GM18861 (cell line): ENCODE results near the gene PIP4P1.
A peak's percentile ranks its signal among the peaks of the same experiment; 100 is the strongest.

Source experiments
- ATAC-seq: cut with Tn5 transposase; IDR thresholded peaks from one replicate; pipeline ENCODE4 v1.9.1; 2021; ENCODE audit not compliant: unreplicated experiment

Gene PIP4P1

DNA sequence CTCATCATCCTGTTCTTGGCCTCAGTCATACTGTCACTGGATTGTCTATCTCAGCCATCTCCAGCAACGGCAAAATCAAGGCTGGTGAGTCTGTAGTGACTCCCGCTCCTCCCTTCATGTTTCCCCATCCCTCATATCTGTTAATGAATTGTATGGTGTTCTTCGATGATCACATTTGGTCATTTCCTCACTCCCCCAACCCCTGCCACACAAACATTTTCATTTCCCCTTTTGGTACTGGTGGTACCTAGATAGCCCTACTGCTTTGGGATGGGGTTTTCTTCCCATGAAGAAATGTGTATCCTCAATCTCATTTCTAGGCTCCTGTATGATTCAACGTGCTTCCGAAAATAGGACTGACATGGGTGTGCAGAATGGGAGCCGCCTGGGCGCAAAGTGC is 22.6 kb downstream of the PIP4P1 start:
- ATAC-seq, result no peak

DNA sequence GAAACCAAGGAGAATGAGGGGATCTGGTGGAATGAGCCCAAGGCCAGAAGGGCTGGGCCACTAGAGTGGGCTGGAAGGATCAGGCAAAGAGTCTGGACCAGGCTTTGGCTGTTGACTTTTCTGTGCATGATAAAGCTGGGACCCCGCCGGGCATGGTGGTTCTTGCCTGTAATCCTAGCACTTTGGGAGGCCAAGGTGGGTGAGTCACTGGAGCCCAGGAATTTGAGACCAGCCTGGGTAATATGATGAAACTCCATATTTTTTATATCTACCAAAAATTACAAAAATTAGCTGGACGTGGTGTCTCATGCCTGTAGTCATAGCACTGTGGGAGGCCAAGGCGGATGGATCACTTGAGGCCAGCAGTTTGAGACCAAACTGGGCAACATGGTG is 24.9 kb downstream of the PIP4P1 start:
- ATAC-seq, result no peak

DNA sequence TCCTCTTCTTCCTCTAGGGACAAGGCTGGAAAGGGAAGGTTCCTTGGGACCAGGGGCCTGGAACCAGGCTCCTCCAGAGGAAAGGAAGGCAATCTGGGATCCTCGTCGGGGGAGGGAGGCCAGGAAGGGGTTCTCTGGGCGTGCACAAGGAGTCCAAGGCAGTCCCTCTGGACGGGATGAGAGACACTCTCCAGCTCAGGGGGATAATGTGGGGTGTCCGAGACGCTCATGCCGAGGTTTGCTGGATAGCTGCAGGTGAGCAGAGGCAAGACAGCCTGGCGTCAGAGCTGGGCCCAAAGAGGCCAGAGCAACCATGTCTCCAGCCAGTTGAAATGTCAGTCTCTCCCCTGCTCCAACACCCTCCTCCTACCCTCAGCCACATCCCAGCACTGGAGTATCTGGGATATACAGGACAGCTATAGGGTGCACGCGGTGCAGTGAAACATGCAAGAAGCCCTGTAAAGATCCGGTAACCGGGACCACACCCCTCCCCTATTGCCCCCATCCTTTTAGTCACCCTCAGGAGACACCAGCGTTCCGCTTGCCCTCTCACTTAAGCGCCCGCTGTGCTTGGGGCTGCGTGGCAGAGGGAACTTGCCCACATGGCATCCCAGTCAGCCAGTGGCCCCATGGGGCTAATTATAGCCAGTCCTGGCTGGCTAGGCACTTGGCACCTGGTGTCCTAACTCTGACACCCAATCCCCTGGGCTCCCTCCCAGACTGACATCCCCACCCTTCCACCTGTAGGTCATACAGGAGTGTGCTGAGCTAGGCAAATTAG is 25.5 kb downstream of the PIP4P1 start, which contains the start of gene KLHL33:
KLHL33 (minus strand) TSS at position 585 of the 781 bp plus-strand sequence; CDS start at position 230, 355 bp downstream.
- no peak for ATAC-seq

DNA sequence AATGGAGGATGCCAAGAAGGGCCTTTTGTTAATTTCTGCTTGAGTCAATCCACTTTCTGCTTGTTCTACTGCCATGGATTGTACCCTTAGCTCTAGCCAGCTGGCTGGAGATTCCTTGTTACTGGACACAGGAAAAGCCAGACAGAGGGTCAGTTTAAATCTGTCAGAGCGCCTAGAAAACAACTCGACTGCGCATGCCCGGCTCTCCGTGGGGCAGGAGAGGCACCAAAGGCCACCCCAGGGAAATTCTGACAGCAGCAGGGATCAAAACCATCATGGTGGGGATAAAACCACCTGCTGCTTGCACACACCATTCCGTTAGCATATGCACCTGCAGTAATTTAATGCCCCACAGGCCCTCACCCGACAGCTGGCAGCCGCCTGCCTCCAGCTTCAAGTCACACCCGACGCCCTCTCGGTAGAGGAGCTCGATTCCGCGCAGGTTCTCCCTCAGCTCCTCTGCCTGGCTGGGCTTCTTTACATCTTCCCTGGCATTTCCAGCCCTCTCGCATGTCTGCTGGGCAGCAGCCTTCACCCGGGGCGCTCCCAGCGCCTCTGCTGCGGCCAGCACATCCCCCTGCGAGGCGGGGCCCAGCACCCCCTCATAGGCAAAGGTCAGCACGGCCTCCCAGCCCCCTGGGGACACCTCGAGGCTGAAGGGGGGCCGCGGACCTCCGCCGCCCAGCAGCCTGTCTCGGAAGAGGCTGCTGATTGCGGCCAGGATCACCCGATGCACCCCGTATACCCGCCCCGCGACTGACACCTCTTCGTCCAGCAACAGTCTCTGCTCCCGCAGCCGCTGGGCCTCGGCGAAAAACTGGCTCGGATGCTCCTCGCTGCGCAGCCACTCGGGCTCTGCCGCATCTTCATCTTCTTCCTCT is 26.3 kb downstream of the PIP4P1 start:
- no peak for ATAC-seq

DNA sequence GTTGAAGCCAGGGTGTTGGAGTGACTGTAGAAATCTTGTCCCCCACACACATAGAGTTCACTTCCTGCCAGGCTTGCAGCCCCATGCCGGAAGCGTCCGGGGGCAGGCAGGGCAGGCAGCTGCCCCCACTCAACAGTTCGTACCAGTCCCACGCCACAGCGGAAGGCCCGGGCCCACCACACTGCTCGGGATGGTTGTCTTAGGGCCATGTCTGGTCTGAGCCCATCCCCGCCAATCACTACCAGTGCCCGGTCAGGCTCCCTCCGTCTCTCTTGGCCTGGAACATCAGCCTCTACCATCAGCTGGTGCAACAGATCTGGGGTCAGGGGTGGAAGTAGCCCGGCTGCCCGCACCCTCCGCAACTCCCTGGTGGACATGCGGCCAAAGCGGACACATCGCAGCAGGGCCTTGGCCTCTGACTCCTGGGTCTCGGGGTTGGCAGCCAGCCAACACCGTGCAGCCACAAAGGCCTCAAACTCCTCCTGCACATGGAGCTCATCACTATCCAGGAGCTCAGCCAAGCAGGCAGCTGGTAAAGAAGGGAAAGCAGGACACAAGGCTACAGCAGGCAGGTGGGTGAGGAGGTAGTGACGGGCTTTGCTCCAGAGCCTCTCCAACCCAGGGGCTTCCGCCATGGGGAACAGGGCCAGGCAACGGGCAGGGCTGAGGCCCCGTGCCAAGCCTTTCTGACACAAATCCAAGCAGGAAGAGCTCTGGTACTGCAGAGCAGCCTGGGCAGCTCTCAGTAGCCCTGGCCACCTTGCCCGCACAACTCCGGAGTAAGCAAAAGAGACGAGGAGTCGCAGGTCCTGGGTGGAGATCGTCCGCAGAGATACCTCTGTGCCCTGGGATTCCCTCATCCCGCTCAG is 31.2 kb downstream of the PIP4P1 start:
- no peak for ATAC-seq

DNA sequence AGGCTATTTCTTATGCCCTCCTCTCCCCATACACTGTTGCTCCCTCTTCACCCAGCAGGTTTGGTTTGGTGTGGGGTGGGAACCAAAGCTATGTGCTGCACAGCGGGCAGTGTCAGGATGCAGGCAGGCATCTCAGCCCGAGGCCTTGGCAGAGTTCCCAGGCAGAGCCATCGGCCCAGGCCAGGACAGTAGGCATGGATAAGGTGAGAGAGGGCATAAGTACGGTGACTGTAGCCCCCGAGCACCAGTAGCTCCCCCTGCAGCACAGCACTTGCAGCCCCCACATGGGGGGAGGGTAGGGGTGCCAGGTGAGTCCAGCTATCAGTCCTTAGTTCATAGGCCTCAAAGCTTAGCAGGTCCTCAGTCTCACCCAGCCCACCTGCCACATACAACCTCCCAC is 32.4 kb downstream of the PIP4P1 start:
- ATAC-seq, result no peak

DNA sequence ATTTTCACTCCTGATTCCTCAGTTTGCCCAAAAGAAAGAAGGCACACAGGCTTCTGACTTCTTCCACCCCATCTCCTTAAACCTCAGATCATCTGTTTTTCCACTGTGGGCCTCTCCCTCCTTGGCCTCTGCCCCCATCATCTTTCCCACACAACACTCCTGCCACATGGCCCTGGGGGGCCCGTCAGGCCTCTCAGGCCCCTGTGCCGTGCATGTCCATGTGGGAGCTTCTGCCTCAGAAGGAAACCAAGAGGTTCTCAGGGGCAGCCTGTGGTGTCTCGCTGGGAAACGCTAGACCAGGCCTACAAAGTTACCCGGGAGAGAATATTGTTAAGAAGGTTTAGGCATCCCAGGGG is 33.2 kb downstream of the PIP4P1 start:
- no peak for ATAC-seq

DNA sequence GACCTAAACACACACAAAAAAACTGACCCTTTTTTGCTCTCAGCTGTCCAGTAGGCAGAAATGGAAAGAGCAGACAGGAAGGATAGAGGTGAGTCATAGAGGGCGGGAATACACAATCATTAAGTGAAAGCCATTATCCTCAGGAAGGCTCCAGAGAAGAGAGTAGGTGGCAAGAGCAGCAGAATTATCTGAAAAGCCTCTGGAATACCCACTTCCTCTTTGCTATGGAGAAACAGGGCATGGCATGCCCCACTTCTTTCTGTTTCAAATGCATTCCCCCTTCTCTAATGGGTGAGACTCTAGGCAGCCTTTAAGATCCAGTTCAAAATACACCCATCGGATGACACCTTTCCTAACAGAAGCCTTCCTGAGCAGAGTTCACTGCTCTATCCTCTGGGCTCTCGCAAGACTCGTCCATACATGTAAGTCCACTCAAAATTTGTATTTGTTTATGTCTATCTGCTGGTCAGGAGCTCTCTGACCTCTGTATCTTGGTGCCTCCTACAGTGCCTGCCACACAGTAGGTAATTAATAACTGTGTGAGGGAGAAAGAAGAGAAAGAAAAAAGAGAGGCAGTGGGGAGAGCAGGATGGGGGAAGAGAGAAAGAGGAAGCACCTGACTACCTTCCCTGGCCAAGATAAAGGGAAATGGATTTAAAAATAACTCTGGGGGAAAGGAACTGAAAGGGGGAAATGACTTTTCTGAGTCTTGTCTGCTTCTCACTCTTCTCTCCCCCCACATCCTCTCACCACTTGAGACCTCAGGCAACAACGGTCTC is 33.8 kb downstream of the PIP4P1 start:
- peak; percentile 59 for ATAC-seq

DNA sequence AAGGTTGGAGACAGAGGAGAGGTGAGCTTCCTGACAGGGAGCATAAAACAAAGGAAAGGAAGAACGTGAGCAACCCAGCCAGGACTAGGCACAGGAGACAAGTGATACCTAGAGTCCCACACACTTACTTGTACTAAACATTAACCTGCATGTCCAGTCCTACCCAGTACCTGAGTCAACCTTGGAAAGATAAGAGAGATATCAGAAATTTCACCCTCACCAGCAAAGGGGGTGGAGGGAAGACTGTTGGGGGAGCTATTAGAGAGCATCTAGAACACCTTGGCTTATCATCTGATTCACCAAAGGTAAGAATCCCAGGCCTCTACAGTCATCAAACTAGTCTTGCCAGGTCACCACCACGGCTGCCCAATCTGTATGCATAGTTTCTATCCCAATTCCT is 36.4 kb downstream of the PIP4P1 start:
- no peak for ATAC-seq

DNA sequence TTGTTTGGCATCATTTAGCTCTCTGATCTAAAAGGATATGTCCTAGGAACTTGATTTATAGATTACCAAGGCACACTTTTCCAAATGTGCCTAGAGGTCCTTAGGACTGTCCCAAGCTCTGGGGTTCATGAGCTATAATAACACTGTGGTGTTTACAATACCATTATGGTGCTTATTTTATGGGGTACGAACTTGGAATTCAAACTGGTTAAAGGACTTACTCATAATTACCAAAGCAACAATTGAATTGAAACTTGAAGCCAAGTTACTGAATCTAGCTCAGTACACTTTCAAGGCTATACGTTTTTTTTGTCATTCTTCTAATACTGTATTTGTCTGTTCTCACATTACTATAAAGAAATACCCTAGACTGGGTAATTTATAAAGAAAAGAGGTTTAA is 38.3 kb downstream of the PIP4P1 start:
- no peak for ATAC-seq

DNA sequence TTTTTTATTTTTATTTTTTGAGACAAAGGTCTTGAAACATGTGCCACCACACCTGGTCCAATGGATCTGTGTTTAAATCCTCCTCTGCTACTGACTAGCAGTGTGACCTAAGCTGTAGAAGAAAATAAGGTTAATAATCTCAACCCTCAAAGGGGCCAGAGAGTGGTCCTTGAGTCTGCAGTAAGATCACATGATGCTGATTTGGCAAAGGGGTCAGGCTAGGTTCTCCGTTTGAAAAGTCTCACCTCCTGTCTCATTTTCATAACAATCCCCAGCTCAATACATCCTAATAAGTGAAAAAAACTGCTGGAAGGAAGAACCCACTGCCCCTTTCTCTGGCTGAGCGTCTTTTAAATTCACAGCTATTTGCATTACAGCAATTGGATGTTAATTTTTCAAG is 40.0 kb downstream of the PIP4P1 start:
- ATAC-seq, result no peak

DNA sequence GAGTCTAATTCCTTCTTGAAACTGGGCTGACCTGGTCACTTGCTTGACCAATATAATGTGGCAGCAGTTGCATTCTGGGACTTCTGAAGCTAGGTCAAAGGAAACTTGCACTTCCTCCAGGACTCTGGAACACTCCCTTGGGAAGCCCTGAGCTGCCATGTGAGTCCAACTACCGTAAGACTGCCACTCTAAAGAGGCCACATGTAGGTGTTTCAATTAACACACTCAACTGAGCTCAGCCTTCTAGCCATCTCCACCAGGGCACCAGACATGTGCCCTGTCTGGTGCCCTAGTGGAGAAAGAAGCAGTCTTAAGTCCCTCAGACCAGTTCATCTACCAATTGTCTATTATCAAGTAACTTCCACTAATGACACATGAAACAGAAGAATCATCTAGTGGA is 41.8 kb downstream of the PIP4P1 start:
- no peak for ATAC-seq

DNA sequence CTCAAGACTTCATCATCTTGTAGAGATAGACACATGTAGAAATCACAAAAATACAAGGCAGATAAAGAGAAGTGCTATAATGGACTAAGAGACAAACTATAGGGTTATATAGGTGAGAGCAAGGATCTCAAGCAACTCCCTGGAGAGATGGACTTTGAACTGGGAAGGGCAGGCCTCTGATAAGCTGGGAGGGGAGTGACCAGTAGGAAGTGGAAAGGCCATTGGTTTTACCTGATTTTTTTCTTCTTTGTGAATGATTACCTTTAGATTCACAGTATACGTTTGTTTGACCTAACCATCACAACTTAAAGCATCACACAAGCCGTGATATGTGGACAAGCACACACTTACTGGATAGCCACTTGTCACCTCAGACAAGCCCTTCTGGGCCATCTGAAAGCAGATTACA is 42.7 kb downstream of the PIP4P1 start:
- ATAC-seq, result no peak

DNA sequence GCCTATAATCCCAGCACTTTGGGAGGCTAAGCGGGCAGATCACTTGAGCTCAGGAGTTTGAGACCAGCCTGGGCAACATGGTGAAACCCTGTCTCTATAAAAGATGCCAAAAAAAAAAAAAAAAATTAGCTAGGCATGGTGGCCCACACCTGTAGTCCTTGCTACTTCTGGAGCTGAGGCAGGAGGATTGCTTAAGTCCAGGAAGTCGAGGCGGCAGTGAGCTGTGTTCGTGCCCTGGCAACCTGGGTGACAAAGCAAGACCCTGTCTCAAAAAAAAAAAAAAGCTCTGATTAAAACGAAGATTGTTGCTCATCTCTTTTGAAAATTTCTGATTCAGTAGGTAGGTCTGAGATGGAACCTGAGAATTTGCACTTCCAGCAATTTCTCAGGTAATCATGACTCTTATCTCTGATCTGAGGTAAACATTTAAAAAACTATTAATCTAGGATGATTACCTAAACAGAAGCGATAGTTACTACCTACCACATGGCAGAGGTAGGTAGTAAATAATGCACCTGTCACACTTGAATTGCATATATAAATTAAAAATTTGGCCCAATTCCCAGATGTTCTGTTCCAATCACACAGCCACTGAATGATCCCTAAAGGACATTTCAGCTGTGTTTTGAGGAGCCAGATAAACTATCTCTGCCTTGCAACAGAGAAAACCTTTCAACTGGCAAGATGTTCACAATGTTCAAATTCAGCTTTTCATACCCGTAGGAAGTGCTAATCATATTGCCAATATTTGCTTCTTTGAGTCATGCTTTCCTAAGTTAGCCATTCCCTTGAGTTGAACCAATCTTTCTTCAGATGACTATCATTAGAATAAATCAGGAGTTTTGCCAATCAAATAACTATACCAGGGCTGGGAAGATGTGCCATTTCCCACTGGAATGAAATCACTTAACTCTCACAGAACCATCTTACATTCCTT is 43.7 kb downstream of the PIP4P1 start:
- no peak for ATAC-seq

DNA sequence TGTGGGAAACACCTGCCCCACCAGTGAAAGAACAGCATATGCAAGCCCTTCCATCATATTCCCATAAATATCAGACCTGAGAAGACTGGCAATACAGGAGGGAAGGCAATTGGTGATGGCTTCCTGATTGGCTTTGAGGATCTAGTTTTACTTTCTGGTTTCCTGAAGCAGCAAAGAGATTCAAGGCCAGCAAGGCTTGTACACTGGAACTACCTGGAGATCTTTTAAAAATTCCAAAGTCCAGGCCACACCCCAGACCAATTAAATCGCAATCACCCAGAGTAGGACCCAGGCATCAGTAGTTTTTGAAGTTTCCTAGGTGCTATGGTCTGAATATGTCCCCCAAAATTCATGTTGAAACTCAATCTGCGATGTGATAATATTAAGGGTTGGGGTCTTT is 45.0 kb downstream of the PIP4P1 start:
- no peak for ATAC-seq

DNA sequence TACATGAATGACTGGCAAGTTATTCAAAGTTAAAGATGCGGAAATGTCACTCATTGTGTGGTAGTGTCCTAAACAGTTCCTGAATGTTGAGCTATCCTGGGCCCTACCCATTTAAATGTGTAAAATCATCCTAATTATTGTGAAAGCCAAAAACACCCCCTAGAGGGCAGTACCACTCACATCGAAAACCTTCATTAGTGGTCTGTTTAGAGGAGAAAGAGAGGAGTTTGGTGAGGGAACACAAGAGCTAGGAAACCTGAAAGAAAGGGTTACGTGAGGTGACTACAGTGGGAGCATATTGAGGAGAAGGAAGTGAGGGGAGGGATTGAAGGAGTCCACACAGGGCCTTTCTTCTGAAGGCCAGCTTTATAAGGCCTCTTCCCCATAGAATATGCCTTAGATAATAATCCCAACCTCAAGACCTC is 45.4 kb downstream of the PIP4P1 start:
- ATAC-seq, result peak; percentile 39

DNA sequence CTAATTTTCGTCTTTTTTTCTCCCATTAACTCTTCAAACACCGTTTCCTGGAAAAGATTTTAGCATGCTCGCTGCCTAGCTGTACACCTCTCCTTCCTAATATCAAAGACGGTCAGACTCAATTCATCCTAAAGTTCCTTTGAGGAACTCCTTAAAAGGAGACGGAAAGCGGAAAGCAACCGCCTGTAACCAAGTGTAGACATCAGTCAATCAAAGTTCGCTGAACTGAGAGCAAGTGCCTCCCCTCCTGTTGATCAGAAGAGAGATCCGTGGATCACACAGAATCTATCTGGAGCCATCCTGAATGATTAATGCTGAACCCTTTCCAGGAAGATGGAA is 47.5 kb downstream of the PIP4P1 start:
- ATAC-seq, result peak; percentile 37

DNA sequence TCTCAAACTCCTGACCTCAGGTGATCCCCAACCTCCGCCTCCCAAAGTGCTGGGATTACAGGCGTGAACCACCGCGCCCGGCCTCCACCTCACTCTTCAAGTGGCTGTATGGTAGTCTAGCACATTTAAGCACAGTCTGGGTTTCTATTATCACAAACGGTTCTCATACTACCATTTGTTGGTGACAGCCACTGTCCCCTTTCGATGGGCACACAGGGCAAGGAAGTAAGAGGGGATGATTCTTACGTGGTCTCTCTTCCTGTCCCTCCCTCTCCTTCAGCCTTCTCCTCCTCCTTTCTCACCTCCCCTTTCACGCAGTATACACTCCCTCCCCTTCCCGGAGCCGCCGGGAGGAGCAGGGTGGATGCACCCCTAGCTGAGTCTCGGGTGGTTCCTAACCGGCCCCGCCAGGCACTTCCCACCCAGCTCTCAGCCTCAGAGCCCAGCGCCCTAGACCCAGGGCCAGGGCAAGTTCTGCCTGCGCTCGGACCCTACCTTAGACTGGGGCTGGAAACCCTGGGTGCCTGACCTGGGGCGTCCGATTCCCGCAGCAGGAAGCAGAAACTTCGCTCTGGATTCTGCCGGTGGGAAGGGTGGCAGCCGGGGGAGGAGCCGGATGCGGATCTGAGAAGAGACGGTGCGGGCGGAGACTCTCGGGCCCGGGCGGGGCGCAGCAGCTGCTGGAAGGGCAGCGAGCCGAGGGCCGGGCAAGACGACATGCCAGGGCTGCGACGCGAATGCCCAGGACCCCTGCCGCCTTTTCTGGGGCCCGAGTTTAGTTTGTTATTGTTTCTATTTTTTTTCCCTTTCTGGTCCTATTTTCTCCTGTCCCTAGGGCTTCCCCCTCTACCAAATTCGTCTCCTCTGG is 48.1 kb downstream of the PIP4P1 start, which contains the start of gene TEP1:
TEP1 (minus strand) TSS at position 626 of the 868 bp plus-strand sequence. CDS start 5,062 bp downstream, outside the sequence.
- ATAC-seq, result peak; percentile 57
